Ammon's horn (tissue), 1 donor: ENCODE data around the gene TMEM43.

Source experiments
- DNase-seq: peaks from one replicate; pipeline ENCODE4 v3.0.0-alpha.2; 2016; ENCODE audit warnings: low spot score

Gene TMEM43

GRCh38 chr3:14122301-14122700 lies 2.6 kb upstream of the TMEM43 start:
- no peak for DNase-seq

DNA sequence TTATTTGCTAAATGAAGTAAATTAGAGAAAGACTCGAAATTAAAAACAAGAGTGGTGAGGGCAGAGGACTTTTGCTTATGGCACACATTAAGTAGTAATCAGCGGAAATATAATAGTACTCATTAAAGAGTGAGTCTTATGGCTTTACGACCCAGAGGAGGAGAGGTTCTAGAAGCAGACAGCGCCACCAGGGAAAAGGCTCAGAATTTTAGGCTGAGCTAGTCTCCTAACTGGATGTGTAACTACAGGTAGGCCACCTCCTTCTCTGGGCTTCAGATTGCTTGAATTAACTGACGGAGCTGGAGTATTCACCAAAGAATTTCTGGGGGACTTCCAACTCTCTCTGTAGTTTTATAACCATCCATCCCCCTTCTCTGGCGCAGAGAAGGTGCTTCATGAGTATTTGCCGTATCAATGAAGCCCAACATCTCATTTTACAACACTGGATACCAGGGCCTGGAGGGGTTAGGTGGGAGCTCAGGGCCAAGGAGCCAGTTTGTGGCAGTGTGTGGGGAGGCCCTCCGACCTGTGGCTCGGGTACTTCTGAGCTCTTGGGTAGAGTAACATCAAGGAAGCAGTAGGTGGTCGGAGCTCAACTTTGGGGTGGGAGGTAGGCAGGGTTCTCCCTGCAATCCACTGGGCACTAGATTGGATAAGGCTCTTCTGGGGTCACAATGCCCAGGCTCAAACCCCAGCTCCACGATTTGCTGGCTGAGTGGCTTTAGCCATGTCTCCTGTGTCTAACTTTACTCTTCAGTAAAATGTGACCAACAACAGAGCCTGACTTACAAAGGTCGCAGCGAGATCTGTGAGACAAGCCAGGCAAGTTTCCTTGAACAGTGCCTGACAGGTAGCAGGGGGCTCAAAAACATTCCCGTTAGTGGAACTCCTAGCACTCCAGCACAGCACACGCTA lies 1.3 kb upstream of the TMEM43 start:
- no peak for DNase-seq

DNA sequence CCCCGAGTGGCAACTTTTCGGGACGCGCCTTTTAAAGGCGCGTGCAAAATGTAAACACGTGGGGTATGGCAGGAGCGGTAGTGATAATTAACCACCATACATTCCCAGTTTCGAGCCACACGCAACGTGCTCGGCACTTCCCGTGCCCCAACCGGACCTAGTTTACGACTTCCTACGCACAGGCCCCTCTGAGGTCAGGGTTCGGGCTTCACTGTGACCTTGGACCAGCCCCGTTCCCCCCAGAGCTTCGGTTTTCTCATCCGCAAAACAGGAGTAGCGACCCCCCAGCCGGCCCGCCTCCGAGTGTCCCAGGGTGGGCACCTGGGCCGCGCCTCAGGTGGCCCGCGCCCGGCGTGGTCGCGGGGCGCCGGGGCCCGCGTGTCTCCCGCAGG lies 633 bp upstream of the TMEM43 start:
- peak; percentile 73 for DNase-seq

DNA sequence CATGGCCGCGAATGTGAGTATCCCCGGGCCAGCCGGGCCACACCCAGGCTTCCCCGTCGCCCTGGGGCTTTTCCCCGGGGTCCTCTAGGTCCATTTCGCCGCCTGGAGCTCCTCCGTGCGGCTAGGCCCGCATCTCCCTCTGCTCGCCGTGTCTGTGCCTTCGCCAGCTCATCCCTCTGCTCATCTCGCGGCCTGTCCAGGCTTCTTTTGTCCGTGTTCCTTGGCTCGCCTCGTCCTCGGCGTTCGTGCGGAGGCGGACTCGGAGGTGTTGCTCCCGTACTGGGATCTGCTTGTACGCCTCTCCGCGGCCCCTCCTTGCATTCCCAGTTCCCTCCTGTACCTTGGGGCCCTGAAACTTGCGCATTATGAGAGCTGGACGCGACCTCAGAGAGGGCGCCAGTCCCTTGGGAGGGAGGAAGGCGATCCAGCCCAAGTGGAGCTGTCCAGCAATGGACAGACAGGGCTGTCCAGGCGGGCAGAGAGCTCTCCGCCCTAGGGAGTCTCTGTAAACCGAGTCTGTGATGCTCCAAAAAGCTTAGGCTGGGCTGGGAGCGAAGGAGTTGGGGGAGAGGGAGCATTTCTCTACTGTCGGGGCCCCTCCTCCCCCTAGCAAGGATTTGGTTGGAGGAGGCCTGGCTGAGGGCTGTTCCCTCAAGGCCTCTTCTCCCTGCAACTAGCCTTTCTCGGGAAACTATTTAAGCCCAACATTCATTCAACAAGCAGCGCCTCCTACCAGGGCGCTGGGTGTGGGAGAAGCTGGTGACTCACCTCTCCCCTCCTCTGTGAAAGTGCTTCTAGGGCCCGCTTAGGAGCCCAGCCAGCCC lies 553 bp downstream of the TMEM43 start:
- peak; percentile 47 for DNase-seq

DNA sequence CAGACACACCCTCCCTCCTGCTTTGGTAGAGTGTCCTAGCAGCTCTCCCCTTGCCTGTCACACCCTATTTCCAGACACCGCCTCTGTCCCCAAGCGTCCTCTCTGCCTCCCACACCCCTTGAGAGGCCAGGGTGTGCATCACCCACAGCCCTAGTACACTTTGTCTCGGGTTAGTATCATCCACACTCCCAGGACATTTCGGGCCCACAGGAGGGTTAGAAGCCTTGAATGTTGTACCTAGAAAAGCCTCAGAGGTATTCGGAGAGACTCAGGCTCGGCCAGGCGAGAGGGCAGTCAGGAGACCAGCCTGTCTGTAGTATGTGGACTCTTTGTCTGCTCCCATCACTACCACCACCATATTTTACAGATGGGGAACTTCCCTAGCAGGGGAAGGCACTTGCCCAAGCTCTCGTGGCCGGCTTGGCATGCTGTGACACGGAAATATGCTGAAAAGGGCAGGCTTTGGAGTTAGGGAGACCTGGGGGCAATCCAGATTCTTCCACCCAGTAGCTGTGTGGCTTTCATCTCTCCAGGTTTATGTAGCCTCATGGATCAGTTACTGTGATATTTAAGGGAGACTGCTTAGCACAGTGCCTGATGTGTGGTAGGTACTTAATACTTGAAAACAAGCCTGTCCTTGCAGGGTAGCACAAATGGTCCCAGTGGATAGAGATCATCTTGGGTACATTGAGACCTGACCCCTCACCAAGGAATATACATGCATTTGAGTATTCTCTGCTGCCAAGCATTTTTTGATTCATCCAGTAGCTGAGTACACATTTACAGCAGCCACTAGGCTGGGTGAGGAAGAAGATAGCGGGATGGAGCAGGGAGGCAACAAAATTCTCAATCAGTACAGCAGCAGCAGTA lies 1.4 kb downstream of the TMEM43 start:
- DNase-seq = no peak

DNA sequence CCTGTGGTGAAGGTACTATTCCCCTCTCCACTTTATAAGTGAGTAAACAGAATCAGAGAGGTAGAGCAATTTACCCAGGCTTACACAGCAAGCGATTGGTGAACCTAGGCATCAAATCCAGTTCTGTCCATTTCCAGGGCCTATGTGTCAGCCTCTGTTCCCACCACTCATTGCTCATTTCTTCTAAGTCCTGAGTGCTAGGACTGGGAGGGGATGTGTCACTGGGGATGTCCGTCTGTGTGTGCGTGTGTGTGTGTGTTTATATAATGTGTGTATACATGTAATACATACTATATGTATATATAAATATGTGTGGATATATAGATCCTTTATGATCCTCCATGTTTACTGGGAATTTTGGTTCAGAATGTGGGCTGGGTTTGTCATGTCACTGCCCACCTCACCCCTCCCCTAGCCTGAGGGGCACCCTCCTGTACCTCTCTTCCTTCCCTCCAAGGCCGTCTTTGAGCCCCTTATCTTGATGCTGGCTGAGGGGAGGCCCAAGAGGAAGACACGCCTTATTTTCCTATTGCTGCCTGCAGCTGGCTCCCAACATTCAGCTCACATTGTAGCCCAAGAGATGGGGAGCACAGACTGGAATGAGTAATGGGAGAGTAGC lies 2.1 kb downstream of the TMEM43 start:
- DNase-seq = no peak

DNA sequence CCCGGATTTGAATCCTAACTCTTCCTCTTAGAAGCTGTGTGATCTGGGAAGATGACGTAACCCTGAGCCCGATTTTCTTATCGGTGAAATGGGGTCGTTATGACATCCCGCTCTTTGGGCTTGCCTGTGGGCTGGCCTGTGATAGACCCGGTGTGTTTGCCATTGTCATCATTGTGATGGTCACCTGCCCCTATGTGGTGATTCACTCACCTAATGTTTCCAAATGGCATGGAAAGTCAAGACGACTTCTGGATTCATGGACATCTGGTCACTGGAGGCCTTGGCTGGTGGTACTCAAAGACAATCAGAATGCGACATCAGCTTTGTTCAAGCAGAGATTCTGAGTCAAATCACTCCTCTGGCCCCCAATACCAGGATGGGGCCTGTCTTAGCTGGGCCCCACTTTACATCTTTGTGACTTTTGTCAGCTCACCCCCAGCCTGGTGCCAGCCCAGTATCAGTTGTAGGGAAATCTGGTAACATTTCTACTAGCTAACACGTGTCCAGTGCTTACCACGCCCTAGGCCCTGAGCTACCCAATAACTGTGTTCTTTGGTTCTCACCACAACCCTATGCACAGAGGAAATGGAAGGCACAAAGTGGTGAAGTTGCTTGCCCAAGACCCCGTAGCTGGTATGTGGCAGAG lies 2.8 kb downstream of the TMEM43 start:
- no peak for DNase-seq

DNA sequence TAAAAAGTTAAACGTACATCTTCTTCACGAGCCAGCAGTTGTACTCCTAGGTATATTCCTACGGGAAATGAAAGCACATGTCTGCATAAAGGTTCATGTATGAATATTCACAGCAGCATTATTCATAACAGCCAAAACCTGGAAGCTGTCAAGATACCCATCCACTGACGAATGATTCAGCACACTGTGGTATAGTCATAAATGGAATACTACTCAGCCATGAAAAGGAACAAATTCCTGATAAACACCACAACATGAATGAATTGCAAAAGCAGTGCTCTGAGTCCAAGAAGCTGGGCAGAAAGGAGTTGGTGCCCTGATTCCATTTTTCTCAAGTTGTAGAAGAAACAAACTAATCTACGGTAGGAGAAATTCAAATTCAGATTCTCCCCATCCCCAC lies 3.9 kb downstream of the TMEM43 start:
- no peak for DNase-seq

DNA sequence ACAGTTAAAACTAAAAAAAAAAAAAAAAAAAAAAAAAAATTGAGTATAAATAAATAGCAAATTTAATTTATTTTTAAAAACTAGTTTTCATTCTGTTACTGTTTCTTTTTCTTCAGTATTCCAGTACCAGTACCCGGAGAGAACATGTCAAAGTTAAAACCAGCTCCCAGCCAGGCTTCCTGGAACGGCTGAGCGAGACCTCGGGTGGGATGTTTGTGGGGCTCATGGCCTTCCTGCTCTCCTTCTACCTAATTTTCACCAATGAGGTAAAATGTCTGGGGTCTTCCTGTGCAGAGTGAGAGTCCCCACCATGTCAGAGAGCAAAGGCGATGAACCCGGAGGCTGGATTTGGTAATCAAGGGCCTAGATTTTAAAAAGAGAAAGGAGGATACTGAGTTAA lies 4.4 kb downstream of the TMEM43 start:
- no peak for DNase-seq

DNA sequence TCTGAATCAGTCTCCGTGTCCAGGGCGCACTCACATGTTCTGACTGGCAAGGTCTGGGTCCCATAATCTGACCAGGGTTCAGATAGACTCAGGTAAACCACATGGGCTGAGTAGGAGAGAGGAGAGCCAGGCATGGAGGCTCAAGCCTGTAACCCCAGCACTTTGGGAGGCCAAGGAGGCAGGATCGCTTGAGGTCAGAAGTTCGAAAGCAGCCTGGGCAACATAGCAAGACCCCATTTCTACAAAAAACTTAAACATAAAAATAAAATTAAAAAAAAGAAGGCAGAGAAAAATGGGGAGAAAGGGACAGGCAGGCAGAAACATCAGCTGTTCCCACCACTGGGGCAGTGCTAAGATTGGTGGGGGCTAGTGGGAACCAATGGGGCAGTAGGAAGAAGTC lies 5.4 kb downstream of the TMEM43 start:
- no peak for DNase-seq

- DNase-seq = no peak
Measured at GRCh38 chr3:14130707-14131106, 5.9 kb downstream of the TMEM43 start.

- no peak for DNase-seq
Measured at GRCh38 chr3:14131134-14131533, 6.3 kb downstream of the TMEM43 start.

DNA sequence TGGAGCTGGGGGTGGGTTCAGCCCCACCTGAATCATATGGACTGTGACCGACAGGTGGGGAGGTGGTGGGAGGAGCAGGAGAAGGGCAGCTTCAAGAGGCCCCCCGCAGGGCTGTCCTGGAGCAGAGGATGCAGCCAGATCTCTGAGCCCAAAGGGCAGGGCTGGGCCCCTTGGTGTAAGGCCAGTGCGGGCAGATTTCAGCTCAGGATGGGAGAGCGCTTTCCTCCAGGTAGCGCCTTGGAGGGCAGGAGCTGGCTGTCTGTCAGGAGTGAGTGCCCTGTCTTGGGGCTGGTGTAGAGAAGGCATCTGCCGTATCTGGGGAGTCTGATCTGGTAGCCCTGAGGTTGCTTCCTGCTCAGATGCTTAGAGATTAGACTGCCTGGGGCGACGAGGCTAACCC lies 7.3 kb downstream of the TMEM43 start:
- no peak for DNase-seq

GRCh38 chr3:14132689-14133088 lies 7.8 kb downstream of the TMEM43 start:
- no peak for DNase-seq

DNA sequence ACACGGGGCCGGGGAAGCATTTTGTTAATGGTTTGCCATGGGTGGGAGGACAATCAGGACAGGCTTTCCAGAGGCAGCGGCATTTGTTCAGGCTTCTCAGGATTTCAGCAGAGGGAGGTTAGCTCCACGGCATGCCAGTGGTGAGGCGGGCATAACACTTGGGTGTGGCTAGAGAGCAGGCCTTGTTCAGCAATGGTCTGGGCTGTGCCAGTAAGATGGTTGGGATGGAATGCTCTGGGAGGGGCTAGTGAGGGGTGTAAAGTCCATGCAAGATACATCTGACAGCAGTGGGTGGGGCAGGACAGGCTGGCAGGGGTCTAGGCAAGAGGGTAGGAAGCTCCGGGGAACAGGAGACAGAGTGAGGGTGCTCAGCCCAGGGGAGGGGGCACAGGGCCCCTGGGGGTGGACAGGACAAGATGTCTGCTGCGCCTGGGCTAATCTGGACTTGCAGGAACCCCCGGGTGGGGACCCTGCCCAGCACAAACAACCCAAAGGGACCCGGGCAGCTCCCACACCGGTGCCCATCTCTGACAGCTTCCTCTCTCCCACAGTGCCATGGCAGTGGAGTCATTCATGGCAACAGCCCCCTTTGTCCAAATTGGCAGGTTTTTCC lies 8.4 kb downstream of the TMEM43 start:
- DNase-seq = no peak

DNA sequence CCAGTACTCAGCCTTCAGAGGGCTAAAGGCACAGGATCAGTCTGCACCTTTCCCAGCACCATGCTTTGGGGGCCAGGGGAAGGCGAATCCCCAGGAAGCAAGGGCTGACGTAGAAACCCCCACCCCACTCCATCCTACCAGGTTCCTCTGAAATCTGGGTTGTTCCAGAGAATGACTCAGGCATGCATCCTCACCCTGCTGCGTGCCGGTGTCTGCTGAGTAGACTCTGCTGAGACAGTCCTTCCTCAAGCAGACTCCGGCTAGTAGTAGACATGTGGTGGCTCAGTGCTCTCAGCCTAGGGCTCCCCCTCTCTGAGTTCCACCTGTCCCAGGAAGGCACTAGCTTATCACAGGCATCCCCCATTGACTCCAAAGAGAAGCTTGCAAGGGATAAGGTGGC lies 9.0 kb downstream of the TMEM43 start:
- DNase-seq = no peak

DNA sequence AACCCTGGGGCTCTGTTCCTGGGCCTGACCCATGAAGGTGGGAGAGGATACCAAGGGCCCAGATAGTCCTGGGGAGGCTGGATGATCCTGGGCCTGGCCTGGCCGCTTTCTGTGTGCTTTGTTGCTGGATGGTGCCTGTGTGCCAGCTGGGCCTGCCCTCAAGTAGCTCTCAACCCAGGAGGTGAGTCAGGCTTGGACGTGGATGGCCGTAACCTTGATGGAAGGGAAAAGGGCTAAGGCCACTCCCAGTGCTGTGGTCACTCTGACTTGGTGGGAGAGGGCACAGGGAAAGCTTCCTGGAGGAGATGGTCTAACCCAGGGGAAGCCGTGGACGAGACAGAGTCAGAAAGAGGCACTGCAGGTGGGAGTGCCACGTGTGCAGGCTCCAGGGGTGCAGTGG lies 9.4 kb downstream of the TMEM43 start:
- DNase-seq = no peak

- DNase-seq = no peak
Measured at GRCh38 chr3:14135581-14135980, 10.7 kb downstream of the TMEM43 start.

- DNase-seq = no peak
Measured at GRCh38 chr3:14137004-14137403, 12.2 kb downstream of the TMEM43 start.

DNA sequence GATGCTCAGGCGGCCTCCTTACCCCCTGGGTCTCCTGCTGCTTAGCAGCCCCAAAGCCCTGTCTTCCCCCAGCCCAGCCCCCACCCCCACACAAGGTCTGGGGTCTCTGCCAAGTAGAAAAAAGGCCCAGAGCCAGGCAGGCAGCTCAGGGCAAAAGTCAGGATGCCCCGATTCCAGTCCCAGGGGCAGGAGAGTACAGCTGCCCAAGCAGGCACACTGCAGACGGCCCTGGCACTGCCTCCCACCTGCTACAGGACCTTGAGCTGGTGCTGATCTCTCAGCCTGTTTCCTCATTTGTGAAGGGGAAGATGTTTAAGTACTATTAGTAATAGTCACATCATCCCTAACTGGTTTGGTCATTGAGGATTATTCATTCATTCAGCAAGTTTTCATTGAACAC lies 12.6 kb downstream of the TMEM43 start:
- DNase-seq = no peak
